H1 (cell line): ENCODE data around the gene C6orf136. TPM values are rescaled to one million over a fixed set of nuclear protein-coding genes. Genes with fewer than 3 reads are reported as not detected.

Source experiments
- CTCF ChIA-PET: fragments of 300-600 bp; sonication (Branson Sonifier 250); formaldehyde crosslinking; loops from one replicate; lab custom pipeline; 2021; ENCODE audit not compliant: partially characterized antibody; lab: Charles Lee
- POLR2A ChIA-PET: fragments of 300-600 bp; sonication (Branson Sonifier 250); formaldehyde crosslinking; loops from one replicate; lab custom pipeline; 2021; ENCODE audit warnings: inconsistent platforms; ENCODE audit not compliant: partially characterized antibody; lab: Charles Lee
- DNase-seq, 2 experiments: peaks; one replicate each; pipeline versions ENCODE4 v3.0.0 to v3.0.0-alpha.2; 2010 to 2022; ENCODE audit warnings: low spot score in 2 of 2, low read depth in 1 of 2, mixed read lengths in 1 of 2
- FAIRE-seq: peaks from 2 replicates; lab custom pipeline; 2011; peaks lifted over from hg19 to GRCh38; lab: Jason Lieb, UNC
- H2AFZ ChIP-seq: 2 replicates; pipeline ENCODE4 v1.8.1; 2012; ENCODE audit warnings: low read length, inconsistent platforms
- H2AK5ac ChIP-seq: 2 replicates; pipeline ENCODE4 v1.6.1; 2013; ENCODE audit warnings: low read depth, low read length
- H2BK120ac ChIP-seq: replicated peaks from 2 replicates; pipeline ENCODE3; 2013; ENCODE audit warnings: low read depth, low read length, inconsistent platforms
- H2BK12ac ChIP-seq: 2 replicates; pipeline ENCODE4 v1.6.1; 2013; ENCODE audit warnings: low read depth, low read length
- H2BK15ac ChIP-seq: 2 replicates; pipeline ENCODE4 v1.6.1; 2013; ENCODE audit warnings: low read length
- H2BK20ac ChIP-seq: 2 replicates; pipeline ENCODE4 v1.6.1; 2013; ENCODE audit warnings: low read length
- H2BK5ac ChIP-seq: 2 replicates; pipeline ENCODE4 v1.6.1; 2013; ENCODE audit warnings: low read depth, low read length
- H3K14ac ChIP-seq: 2 replicates; pipeline ENCODE4 v1.6.1; 2013; ENCODE audit warnings: inconsistent platforms; ENCODE audit not compliant: insufficient read length
- H3K18ac ChIP-seq: 2 replicates; pipeline ENCODE4 v1.6.1; 2013; ENCODE audit warnings: low read length; ENCODE audit errors: extremely low read depth
- H3K23ac ChIP-seq: 2 replicates; pipeline ENCODE4 v1.6.1; 2013; ENCODE audit warnings: inconsistent platforms; ENCODE audit not compliant: insufficient read length
- H3K23me2 ChIP-seq: 2 replicates; pipeline ENCODE4 v1.6.1; 2013; ENCODE audit warnings: low read depth, low read length
- H3K27ac ChIP-seq: 2 replicates; pipeline ENCODE4 v1.6.1; 2011; ENCODE audit warnings: low read depth, low read length, inconsistent platforms
- H3K27me3 ChIP-seq, 4 experiments: replicated peaks in 1 of 4; 1 replicate in 1 of 4; 2 replicates in 3 of 4; pipeline versions ENCODE4 v1.6.1 to v1.8.1; 2011 to 2013; ENCODE audit warnings: low read length in 3 of 4, mild to moderate bottlenecking in 3 of 4, inconsistent platforms in 2 of 4, mixed read lengths in 2 of 4, moderate library complexity in 1 of 4; ENCODE audit not compliant: control insufficient read depth in 3 of 4, insufficient read depth in 3 of 4; ENCODE audit errors: extremely low read depth in 1 of 4
- H3K36me3 ChIP-seq, 4 experiments: 2 replicates each; pipeline versions ENCODE4 v1.6.1 to v1.8.1; 2011 to 2013; ENCODE audit warnings: mild to moderate bottlenecking in 4 of 4, low read length in 3 of 4, moderate library complexity in 2 of 4, control low read depth in 1 of 4, inconsistent platforms in 1 of 4; ENCODE audit not compliant: insufficient read depth in 4 of 4, control insufficient read depth in 2 of 4
- H3K4ac ChIP-seq: replicated peaks from 2 replicates; pipeline ENCODE3; 2013; ENCODE audit warnings: low read length, low read depth, mixed read lengths, inconsistent platforms; ENCODE audit not compliant: insufficient read length
- H3K4me1 ChIP-seq, 4 experiments: replicated peaks in 1 of 4; 1 replicate in 1 of 4; 2 replicates in 3 of 4; pipeline versions ENCODE4 v1.6.1 to v1.8.1; 2011 to 2013; ENCODE audit warnings: low read length in 3 of 4, inconsistent platforms in 2 of 4, mixed read lengths in 1 of 4; ENCODE audit not compliant: insufficient read depth in 4 of 4, control insufficient read depth in 3 of 4
- H3K4me2 ChIP-seq, 2 experiments: 2 replicates each; pipeline versions ENCODE4 v1.6.1 to v1.8.1; 2011 to 2013; ENCODE audit warnings: low read depth in 2 of 2, low read length in 2 of 2, control low read depth in 1 of 2, inconsistent platforms in 1 of 2, mild to moderate bottlenecking in 1 of 2; ENCODE audit not compliant: insufficient read depth in 1 of 2
- H3K4me3 ChIP-seq, 4 experiments: fragments of 200-600, 300-600 bp in 1 of 4; sonication (generic), shearing (Covaris generic), sonication (Bioruptor Twin) in 1 of 4; 2 replicates each; pipeline versions ENCODE4 v1.5.1 to v1.8.1; 2011 to 2016; ENCODE audit warnings: low read length in 4 of 4, low read depth in 3 of 4, control low read depth in 2 of 4, inconsistent platforms in 2 of 4, mild to moderate bottlenecking in 2 of 4, mixed read lengths in 1 of 4, moderate library complexity in 1 of 4; ENCODE audit not compliant: insufficient read depth in 2 of 4; ENCODE audit errors: extremely low read depth in 1 of 4
- H3K56ac ChIP-seq: replicated peaks from 2 replicates; pipeline ENCODE3; 2013; ENCODE audit warnings: low read depth, mild to moderate bottlenecking, mixed read lengths, low read length, inconsistent platforms; ENCODE audit not compliant: insufficient read length
- H3K79me1 ChIP-seq: 2 replicates; pipeline ENCODE4 v1.6.1; 2013; ENCODE audit warnings: low read depth, low read length, control low read depth
- H3K79me2 ChIP-seq, 2 experiments: 2 replicates each; pipeline versions ENCODE4 v1.6.1 to v1.8.1; 2012 to 2013; ENCODE audit warnings: low read length in 2 of 2, mild to moderate bottlenecking in 2 of 2, inconsistent platforms in 1 of 2; ENCODE audit not compliant: insufficient read depth in 2 of 2, control insufficient read depth in 1 of 2
- H3K9ac ChIP-seq, 4 experiments: replicated peaks in 1 of 4; 1 replicate in 1 of 4; 2 replicates in 3 of 4; pipeline versions ENCODE4 v1.6.1 to v1.8.1; 2011 to 2013; ENCODE audit warnings: low read depth in 3 of 4, low read length in 3 of 4, control low read depth in 2 of 4, mild to moderate bottlenecking in 2 of 4, moderate library complexity in 2 of 4, inconsistent platforms in 1 of 4; ENCODE audit errors: extremely low read depth in 1 of 4
- H3K9me3 ChIP-seq, 2 experiments: 2 replicates each; pipeline versions ENCODE4 v1.6.1 to v1.8.1; 2012 to 2013; ENCODE audit warnings: mild to moderate bottlenecking in 2 of 2, moderate library complexity in 2 of 2, control low read depth in 1 of 2, inconsistent platforms in 1 of 2, low read depth in 1 of 2, low read length in 1 of 2, mixed read lengths in 1 of 2; ENCODE audit not compliant: insufficient read depth in 2 of 2
- H4K20me1 ChIP-seq, 2 experiments: replicated peaks in 1 of 2; 2 replicates each; pipeline versions ENCODE3 to v1.8.1; 2011 to 2013; ENCODE audit warnings: inconsistent platforms in 2 of 2, low read length in 2 of 2, mild to moderate bottlenecking in 1 of 2; ENCODE audit not compliant: insufficient read depth in 2 of 2, control insufficient read depth in 1 of 2
- H4K5ac ChIP-seq: 2 replicates; pipeline ENCODE4 v1.6.1; 2013; ENCODE audit warnings: low read length, low read depth, mixed read lengths, inconsistent platforms; ENCODE audit not compliant: insufficient read length
- H4K8ac ChIP-seq: 2 replicates; pipeline ENCODE4 v1.8.0; 2013; ENCODE audit warnings: mild to moderate bottlenecking, moderate library complexity, low read length, inconsistent platforms; ENCODE audit not compliant: insufficient read depth; ENCODE audit errors: extremely low read depth
- H4K91ac ChIP-seq: replicated peaks from 2 replicates; pipeline ENCODE3; 2013; ENCODE audit warnings: low read length, mixed read lengths, inconsistent platforms; ENCODE audit not compliant: insufficient read length
- BCL11A ChIP-seq, 2 experiments: IDR thresholded peaks; one replicate each; pipeline ENCODE4 v1.6.1; 2011; ENCODE audit warnings: low read depth in 2 of 2, low read length in 2 of 2, mild to moderate bottlenecking in 2 of 2
- CTBP2 ChIP-seq: IDR thresholded peaks from 2 replicates; pipeline ENCODE4 v1.7.0; 2011; ENCODE audit warnings: borderline replicate concordance, mild to moderate bottlenecking, moderate library complexity, mixed read lengths, low read length; ENCODE audit not compliant: insufficient read depth, insufficient read length
- EGR1 ChIP-seq: IDR thresholded peaks from 2 replicates; pipeline ENCODE4 v1.6.1; 2011; ENCODE audit warnings: low read depth, low read length, borderline replicate concordance
- FOSL1 ChIP-seq: IDR thresholded peaks from 2 replicates; pipeline ENCODE4 v1.6.1; 2011; ENCODE audit warnings: mild to moderate bottlenecking, low read depth, low read length, moderate library complexity; ENCODE audit not compliant: insufficient read depth
- KDM4A ChIP-seq: IDR thresholded peaks from one replicate; pipeline ENCODE4 v1.7.1; 2012; ENCODE audit warnings: low read depth, mild to moderate bottlenecking, moderate library complexity, low read length, inconsistent platforms; ENCODE audit not compliant: severe bottlenecking
- KDM5A ChIP-seq: fragments of 200-600 bp; IDR thresholded peaks from 2 replicates; pipeline ENCODE4 v1.7.1; 2012; ENCODE audit warnings: mild to moderate bottlenecking, low read length, inconsistent platforms, mixed read lengths
- SP4 ChIP-seq: IDR thresholded peaks from 2 replicates; pipeline ENCODE4 v1.6.1; 2012; ENCODE audit warnings: low read length, inconsistent platforms
- ZNF274 ChIP-seq: IDR thresholded peaks from 2 replicates; pipeline ENCODE4 v1.7.0; 2012; ENCODE audit warnings: low read length, borderline replicate concordance; ENCODE audit errors: extremely low read depth
- WGBS, 2 experiments: shearing (Covaris generic) in 1 of 2; methylation state at CpG; one replicate each; pipeline versions ENCODE4 v1.1.6 to v1.1.7; 2013 to 2015; ENCODE audit warnings: low lambda C conversion rate in 2 of 2, mixed read lengths in 2 of 2, inconsistent platforms in 1 of 2, low coverage in 1 of 2, missing lambda C conversion rate in 1 of 2; ENCODE audit not compliant: insufficient replicate concordance in 2 of 2, insufficient coverage in 1 of 2, insufficient read length in 1 of 2; ENCODE audit errors: extremely low coverage in 1 of 2, missing lambda C conversion rate in 1 of 2; 5-methylcytosine and 5-hydroxymethylcytosine counted together
- polyA plus RNA-seq, 7 experiments: library from polyadenylated mRNA; depleted of rRNA in 3 of 7; stranded (reverse) in 5 of 7; unstranded in 2 of 7; fragments of >200 nt in 5 of 7; fragments of 200-250 nt in 2 of 7; gene quantifications; 1 replicate in 5 of 7; 2 replicates in 1 of 7; 4 replicates in 1 of 7; pipeline versions ENCODE4 v1.2.1 to v1.2.3, GENCODE V29; 2011 to 2013; ENCODE audit warnings: missing spikeins in 2 of 7, mixed read lengths in 2 of 7
- total RNA-seq: library from RNA; stranded (reverse); fragmentation: NEBNext Ultra II Directional; extraction: Animal tissue kit (Norgen Biotek cat#: 25700); gene quantifications from 2 replicates; pipeline ENCODE4 v1.2.1, GENCODE V29; 2021
- TF ChIP-seq, protein P1 (sequence below): IDR thresholded peaks from 2 replicates; pipeline ENCODE4 v1.6.1; 2012; ENCODE audit warnings: low read length, inconsistent platforms
- TF ChIP-seq, protein P2 (sequence below): IDR thresholded peaks from 2 replicates; pipeline ENCODE4 v1.6.1; 2012; ENCODE audit warnings: inconsistent platforms

C6orf136 gene
- total and polyA plus RNA-seq, 2 of the 8 experiments (the other 6 are each of a cell fraction or from before 2014, with no cell fraction given) = 20.8 to 23.1 TPM

DNA sequence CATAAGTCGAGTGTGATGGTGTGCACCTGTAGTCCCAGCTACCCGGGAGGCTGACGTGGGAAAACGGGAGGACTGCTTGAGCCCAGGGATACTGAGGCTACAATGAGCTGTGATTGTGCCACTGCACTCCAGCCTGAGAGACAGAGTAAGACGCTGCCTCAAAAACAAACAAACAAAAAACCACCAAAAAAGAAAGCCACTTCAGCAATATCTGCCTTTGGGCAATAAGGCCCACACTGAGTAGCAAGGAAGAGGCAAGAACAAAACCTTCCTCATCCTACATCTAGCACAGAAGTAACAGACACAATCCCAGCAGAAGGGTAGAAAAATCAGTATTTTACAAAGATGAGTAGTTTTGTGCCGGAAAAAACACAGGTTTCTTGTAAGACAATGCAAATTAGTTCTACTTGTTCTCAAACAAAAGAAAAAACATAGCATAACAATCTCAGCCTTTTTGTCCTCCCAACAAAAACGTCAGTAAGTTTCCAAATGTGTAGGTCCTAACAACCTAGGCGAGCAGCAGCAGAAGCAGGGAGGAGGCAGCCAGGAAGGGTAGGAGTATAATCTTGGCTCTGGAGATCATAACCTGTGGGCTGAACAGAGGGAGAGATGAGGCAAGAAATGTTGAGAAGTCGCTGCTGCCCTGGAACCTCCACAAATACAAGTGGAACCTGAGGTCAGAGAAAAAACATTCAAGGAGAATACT, 35.6 kb upstream of the C6orf136 start:
- no peak overlapping the region for H2BK20ac ChIP-seq
- H3K79me2 ChIP-seq = peaks cover 0 to 52% of the 10 kb centered on the region in 2 experiments; a peak in 3 of 4 replicates
- H3K18ac ChIP-seq = no peak overlapping the region
- POLR2A ChIA-PET = interaction anchor here (0.5 to 4.8 kb wide), 29 partner anchors 10 to 131 kb away, joined by 3 to 443 read pairs (median 6); partner anchors contain the start of genes ABCF1, ATAT1, GNL1 and MDC1
- H3K56ac ChIP-seq = no peak overlapping the region
- H3K27ac ChIP-seq = no peak overlapping the region
- H3K79me1 ChIP-seq = peaks cover 8% of the 10 kb centered on the region; the same call in 1 of the 2 replicates
- H3K27me3 ChIP-seq = no peaks in the 10 kb centered on the region
- no peaks in the 10 kb centered on the region for H3K9me3 ChIP-seq
- no peak overlapping the region for H2BK15ac ChIP-seq
- H2BK5ac ChIP-seq = no peak overlapping the region
- CTCF ChIA-PET = interaction anchor here (1.1 to 1.7 kb wide), 5 partner anchors 10 to 119 kb away, joined by 3 to 5 read pairs (median 3); no protein-coding TSS in a partner anchor
- H3K23me2 ChIP-seq = peaks cover 9% of the 10 kb centered on the region
- H2BK120ac ChIP-seq = no peak overlapping the region
- H2BK12ac ChIP-seq = no peak overlapping the region
- DNase-seq = no peak
- no peak overlapping the region for H3K9ac ChIP-seq
- H4K91ac ChIP-seq = no peak overlapping the region
- no peak overlapping the region for H4K8ac ChIP-seq
- no peak overlapping the region for H3K4ac ChIP-seq
- peaks cover 4 to 6% of the 10 kb centered on the region in 2 experiments for H4K20me1 ChIP-seq
- no peak overlapping the region for H3K23ac ChIP-seq
- peaks cover 20 to 71% (median 39%) of the 10 kb centered on the region in 4 experiments for H3K36me3 ChIP-seq
- WGBS, 2 experiments = 88% methylated on average over 9 of the region's 9 CpGs; no CpG with 5 or more reads in 1 of the 2 experiments
- no peak overlapping the region; a peak in 1 of 4 replicates for H3K4me2 ChIP-seq
- H3K14ac ChIP-seq = no peak overlapping the region
- H3K4me1 ChIP-seq = peaks cover 0 to 6% (median 3%) of the 10 kb centered on the region in 4 experiments; a peak in 4 of 7 replicates
- no peak for FAIRE-seq
- H4K5ac ChIP-seq = no peak overlapping the region
- no peak overlapping the region for H2AK5ac ChIP-seq
- H2AFZ ChIP-seq = no peak overlapping the region
- H3K4me3 ChIP-seq = no peak overlapping the region
- TF ChIP-seq, protein P1, sequence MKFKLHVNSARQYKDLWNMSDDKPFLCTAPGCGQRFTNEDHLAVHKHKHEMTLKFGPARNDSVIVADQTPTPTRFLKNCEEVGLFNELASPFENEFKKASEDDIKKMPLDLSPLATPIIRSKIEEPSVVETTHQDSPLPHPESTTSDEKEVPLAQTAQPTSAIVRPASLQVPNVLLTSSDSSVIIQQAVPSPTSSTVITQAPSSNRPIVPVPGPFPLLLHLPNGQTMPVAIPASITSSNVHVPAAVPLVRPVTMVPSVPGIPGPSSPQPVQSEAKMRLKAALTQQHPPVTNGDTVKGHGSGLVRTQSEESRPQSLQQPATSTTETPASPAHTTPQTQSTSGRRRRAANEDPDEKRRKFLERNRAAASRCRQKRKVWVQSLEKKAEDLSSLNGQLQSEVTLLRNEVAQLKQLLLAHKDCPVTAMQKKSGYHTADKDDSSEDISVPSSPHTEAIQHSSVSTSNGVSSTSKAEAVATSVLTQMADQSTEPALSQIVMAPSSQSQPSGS = no peak
- TF ChIP-seq ZNF274 (no peak), EGR1 (no peak), CTBP2 (no peak), SP4 (no peak), BCL11A (IDR thresholded peaks at IDR 0.05; ENCODE audit: low read depth in 2 of 2, low read length in 2 of 2) (no peak), KDM5A (no peak), FOSL1 (no peak), KDM4A (no peak)
- TF ChIP-seq, protein P2, sequence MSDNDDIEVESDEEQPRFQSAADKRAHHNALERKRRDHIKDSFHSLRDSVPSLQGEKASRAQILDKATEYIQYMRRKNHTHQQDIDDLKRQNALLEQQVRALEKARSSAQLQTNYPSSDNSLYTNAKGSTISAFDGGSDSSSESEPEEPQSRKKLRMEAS = no peak
